ENCODE data around the gene TMEM100. TPM values are rescaled to one million over a fixed set of nuclear protein-coding genes. Genes with fewer than 3 reads are reported as not detected.

Gene TMEM100
- total RNA-seq, 1 donor from 2014 or later: 443 TPM

DNA sequence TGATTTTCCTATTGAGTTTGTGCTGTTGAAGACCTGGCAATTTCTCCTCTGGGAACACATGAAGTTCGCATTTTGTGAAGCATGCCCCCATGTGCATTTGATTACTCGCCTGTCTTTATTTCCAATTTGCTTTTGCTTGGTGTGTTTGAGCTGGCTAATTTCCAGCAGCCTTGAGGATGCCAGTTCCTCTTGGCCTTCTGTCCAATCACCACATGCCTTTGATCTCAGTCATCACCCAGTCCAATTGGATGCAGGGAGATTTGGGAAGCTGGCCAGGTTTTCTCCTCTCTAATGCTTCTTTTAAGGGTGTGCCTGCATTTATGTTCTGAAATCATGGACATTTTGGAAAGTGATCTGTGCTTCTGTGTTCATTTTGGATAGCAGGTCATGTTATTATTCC is 3.8 kb upstream of the TMEM100 start:
- Histone ChIP-seq H3K9me3 (no peaks in the 10 kb centered on the region), H3K4me3 (peak overlapping the region; percentile 41), H3K27me3 (ENCODE audit: low read depth) (no peaks in the 10 kb centered on the region), H3K4me1 (peaks cover 6% of the 10 kb centered on the region), H3K27ac (peak overlapping the region; percentile 87), H3K36me3 (no peaks in the 10 kb centered on the region)
- intact Hi-C loops (cut with DNase I): no loop called here
- DNase-seq (no peak), ATAC-seq (peak in 1 of 2 donors; percentile 55)
- no peak for TF ChIP-seq CTCF (IDR thresholded peaks at IDR 0.05)

GRCh38 chr17:55723488-55723848 is 804 bp upstream of the TMEM100 start:
- Histone ChIP-seq H3K27me3 (ENCODE audit: low read depth) (no peaks in the 10 kb centered on the region), H3K4me3 (peak overlapping the region; percentile 50), H3K27ac (peak overlapping the region; percentile 80), H3K9me3 (no peaks in the 10 kb centered on the region), H3K36me3 (peaks cover 9% of the 10 kb centered on the region), H3K4me1 (peaks cover 6% of the 10 kb centered on the region)
- intact Hi-C loops (cut with DNase I): no loop called here
- DNase-seq (no peak), ATAC-seq (no peak)
- TF ChIP-seq CTCF (IDR thresholded peaks at IDR 0.05): no peak

GRCh38 chr17:55722016-55722736 is 488 bp downstream of the TMEM100 start:
- H3K27ac ChIP-seq: peak overlapping the region; percentile 80
- no peak for ATAC-seq
- no peak for TF ChIP-seq CTCF (IDR thresholded peaks at IDR 0.05)

GRCh38 chr17:55720919-55721836 is 1.5 kb downstream of the TMEM100 start:
- H3K4me3 ChIP-seq: peak overlapping the region; percentile 50
- no peak for TF ChIP-seq CTCF (IDR thresholded peaks at IDR 0.05)
- no peak for ATAC-seq

More at GRCh38 chr17:55722016-55722736, 488 bp downstream of the TMEM100 start:
- intact Hi-C loops (cut with DNase I): no loop called here
- Histone ChIP-seq H3K27me3 (ENCODE audit: low read depth) (no peaks in the 10 kb centered on the region), H3K9me3 (no peaks in the 10 kb centered on the region), H3K36me3 (peaks cover 9% of the 10 kb centered on the region), H3K4me1 (peaks cover 6% of the 10 kb centered on the region), H3K4me3 (peak overlapping the region; percentile 50)
- DNase-seq: no peak

DNA sequence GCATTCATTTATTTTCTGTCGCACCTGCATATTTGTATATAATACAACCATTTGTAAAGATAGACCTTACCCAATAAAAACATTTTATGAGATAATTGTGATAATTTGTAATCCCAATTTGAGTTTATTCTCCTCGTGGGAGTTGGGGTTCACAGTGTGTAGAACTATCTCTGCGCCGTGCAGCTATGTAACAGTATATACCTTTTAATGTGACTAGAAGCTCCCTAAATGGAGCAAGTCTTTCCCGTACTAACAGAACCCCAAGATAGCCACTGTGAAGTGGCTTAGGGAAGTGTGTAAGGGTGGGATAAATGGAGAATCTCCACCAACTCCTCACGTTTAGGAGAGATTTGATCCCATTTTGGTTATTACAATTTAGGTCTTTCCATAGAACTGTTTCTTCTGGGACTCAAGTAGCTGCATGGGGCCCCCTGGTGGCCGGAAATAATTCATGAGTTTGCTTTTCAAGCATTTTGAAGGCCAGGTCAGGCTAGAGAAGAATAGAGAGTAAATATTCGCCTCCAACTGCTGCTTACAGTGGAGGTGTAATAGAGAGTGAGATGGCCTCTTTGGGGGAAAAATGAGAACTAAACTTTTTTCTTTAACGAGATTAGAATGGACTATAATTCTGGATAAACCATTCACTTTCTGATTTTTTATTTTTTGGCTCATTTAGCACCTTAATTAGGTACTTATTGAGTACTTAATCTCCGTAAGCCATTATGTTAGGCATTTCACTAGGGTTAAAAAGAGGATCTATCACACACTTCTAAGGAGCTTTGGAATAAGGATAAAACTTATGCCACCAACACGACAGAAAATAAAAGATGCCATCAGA is 4.5 kb downstream of the TMEM100 start:
- H3K27ac ChIP-seq: peak overlapping the region; percentile 80
- peaks cover 9% of the 10 kb centered on the region for H3K36me3 ChIP-seq
- H3K4me3 ChIP-seq: no peak overlapping the region
- peak; percentile 63 to 67 for ATAC-seq
- intact Hi-C loops (cut with DNase I): loop anchor here (5.0 kb wide), 1 partner anchor 191 kb away; no protein-coding TSS in a partner anchor
- no peaks in the 10 kb centered on the region for H3K4me1 ChIP-seq
- H3K27me3 ChIP-seq (ENCODE audit: low read depth): no peaks in the 10 kb centered on the region
- peak; percentile 77 for DNase-seq
- peak; percentile 79 for TF ChIP-seq CTCF (IDR thresholded peaks at IDR 0.05)
- H3K9me3 ChIP-seq: no peaks in the 10 kb centered on the region

More at GRCh38 chr17:55720919-55721836, 1.5 kb downstream of the TMEM100 start:
- DNase-seq: no peak
- no peaks in the 10 kb centered on the region for H3K9me3 ChIP-seq
- H3K27me3 ChIP-seq (ENCODE audit: low read depth): no peaks in the 10 kb centered on the region
- H3K27ac ChIP-seq: peak overlapping the region; percentile 80
- H3K36me3 ChIP-seq: peaks cover 9% of the 10 kb centered on the region
- intact Hi-C loops (cut with DNase I): no loop called here
- peaks cover 3% of the 10 kb centered on the region for H3K4me1 ChIP-seq

Data from lower lobe of right lung (tissue), 2 donors.